Ishikawa (cell line): ENCODE measurements around the gene TBX6.

Experiments
- CEBPB ChIP-seq: IDR thresholded peaks from 2 replicates; pipeline ENCODE4 v1.6.1; 2012
- CREB1 ChIP-seq: IDR thresholded peaks from 2 replicates; pipeline ENCODE4 v1.6.1; 2012; ENCODE audit warnings: low read depth
- EGR1 ChIP-seq: IDR thresholded peaks from 2 replicates; pipeline ENCODE4 v1.6.1; 2012
- EP300 ChIP-seq: IDR thresholded peaks from 2 replicates; pipeline ENCODE4 v1.6.1; 2012; ENCODE audit warnings: borderline replicate concordance
- FOXM1 ChIP-seq: IDR thresholded peaks from 2 replicates; pipeline ENCODE4 v1.6.1; 2012; ENCODE audit warnings: low read depth, borderline replicate concordance
- NFIC ChIP-seq: IDR thresholded peaks from 2 replicates; pipeline ENCODE4 v1.6.1; 2012
- RAD21 ChIP-seq: IDR thresholded peaks from 2 replicates; pipeline ENCODE4 v1.6.1; 2012; ENCODE audit warnings: low read depth
- TAF1 ChIP-seq: IDR thresholded peaks from 2 replicates; pipeline ENCODE4 v1.6.1; 2012; ENCODE audit warnings: low read depth, mild to moderate bottlenecking
- TCF12 ChIP-seq: IDR thresholded peaks from 2 replicates; pipeline ENCODE4 v1.6.1; 2012; ENCODE audit warnings: low read depth
- TEAD4 ChIP-seq: IDR thresholded peaks from 2 replicates; pipeline ENCODE4 v1.6.1; 2012
- YY1 ChIP-seq: IDR thresholded peaks from 2 replicates; pipeline ENCODE4 v1.6.1; 2012; ENCODE audit warnings: low read depth
- ZBTB7A ChIP-seq: IDR thresholded peaks from 2 replicates; pipeline ENCODE4 v1.6.1; 2012; ENCODE audit warnings: low read depth
- TF ChIP-seq, protein P1 (sequence below): IDR thresholded peaks from 2 replicates; pipeline ENCODE4 v1.6.1; 2012
- TF ChIP-seq, protein P2 (sequence below): IDR thresholded peaks from 2 replicates; pipeline ENCODE4 v1.6.1; 2012; ENCODE audit warnings: low read depth, mild to moderate bottlenecking
- TF ChIP-seq, protein P3 (sequence below): IDR thresholded peaks from 2 replicates; pipeline ENCODE4 v1.6.1; 2012

The TBX6 gene

DNA sequence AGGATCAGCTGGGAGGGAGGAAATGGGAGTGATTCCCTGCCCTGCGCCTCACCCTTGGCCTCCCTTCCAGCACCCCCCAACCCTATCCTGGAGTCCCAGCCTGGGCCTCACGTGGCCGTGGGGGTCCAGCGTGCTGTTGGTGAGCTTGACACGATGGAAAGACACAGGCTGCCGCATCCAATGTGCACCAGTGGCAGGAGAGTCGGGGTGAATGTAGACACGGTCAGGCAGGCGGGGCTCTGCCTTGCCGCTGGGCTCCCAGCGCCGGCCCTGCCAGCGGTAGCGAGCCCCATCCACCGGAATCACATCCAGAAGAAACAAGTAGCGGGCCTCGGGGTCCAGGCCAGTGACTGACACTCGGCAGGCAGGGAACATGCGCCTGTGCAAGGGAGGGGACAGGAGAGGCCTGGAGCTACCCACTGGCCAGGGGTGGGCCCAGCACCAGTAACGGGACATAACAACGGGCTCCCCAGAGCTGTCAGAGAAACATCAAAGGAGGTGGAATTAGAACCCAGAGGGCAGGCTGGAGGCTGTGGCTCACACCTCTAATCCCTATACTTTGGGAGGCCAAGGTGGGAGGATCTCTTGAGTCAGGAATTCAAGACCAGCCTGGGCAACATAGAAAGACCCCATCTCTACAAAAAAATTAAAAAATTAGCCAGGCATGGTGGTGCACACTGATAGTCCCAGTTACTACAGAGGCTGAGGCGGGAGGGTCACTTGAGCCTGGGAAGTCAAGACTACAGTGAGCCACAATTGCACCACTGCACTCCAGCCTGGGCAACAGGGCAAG lies 2.7 kb downstream of the TBX6 start:
- no peak for TF ChIP-seq TCF12
- TF ChIP-seq FOXM1, result no peak
- no peak for TF ChIP-seq NFIC
- no peak for TF ChIP-seq TAF1
- no peak for TF ChIP-seq EP300
- no peak for TF ChIP-seq ZBTB7A
- TF ChIP-seq EGR1, result no peak
- TF ChIP-seq RAD21, result no peak
- TF ChIP-seq CREB1, result no peak
- TF ChIP-seq, protein P1, sequence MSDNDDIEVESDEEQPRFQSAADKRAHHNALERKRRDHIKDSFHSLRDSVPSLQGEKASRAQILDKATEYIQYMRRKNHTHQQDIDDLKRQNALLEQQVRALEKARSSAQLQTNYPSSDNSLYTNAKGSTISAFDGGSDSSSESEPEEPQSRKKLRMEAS, result no peak
- TF ChIP-seq, protein P2, sequence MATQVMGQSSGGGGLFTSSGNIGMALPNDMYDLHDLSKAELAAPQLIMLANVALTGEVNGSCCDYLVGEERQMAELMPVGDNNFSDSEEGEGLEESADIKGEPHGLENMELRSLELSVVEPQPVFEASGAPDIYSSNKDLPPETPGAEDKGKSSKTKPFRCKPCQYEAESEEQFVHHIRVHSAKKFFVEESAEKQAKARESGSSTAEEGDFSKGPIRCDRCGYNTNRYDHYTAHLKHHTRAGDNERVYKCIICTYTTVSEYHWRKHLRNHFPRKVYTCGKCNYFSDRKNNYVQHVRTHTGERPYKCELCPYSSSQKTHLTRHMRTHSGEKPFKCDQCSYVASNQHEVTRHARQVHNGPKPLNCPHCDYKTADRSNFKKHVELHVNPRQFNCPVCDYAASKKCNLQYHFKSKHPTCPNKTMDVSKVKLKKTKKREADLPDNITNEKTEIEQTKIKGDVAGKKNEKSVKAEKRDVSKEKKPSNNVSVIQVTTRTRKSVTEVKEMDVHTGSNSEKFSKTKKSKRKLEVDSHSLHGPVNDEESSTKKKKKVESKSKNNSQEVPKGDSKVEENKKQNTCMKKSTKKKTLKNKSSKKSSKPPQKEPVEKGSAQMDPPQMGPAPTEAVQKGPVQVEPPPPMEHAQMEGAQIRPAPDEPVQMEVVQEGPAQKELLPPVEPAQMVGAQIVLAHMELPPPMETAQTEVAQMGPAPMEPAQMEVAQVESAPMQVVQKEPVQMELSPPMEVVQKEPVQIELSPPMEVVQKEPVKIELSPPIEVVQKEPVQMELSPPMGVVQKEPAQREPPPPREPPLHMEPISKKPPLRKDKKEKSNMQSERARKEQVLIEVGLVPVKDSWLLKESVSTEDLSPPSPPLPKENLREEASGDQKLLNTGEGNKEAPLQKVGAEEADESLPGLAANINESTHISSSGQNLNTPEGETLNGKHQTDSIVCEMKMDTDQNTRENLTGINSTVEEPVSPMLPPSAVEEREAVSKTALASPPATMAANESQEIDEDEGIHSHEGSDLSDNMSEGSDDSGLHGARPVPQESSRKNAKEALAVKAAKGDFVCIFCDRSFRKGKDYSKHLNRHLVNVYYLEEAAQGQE, result no peak
- TF ChIP-seq, protein P3, sequence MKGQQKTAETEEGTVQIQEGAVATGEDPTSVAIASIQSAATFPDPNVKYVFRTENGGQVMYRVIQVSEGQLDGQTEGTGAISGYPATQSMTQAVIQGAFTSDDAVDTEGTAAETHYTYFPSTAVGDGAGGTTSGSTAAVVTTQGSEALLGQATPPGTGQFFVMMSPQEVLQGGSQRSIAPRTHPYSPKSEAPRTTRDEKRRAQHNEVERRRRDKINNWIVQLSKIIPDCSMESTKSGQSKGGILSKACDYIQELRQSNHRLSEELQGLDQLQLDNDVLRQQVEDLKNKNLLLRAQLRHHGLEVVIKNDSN, result no peak

DNA sequence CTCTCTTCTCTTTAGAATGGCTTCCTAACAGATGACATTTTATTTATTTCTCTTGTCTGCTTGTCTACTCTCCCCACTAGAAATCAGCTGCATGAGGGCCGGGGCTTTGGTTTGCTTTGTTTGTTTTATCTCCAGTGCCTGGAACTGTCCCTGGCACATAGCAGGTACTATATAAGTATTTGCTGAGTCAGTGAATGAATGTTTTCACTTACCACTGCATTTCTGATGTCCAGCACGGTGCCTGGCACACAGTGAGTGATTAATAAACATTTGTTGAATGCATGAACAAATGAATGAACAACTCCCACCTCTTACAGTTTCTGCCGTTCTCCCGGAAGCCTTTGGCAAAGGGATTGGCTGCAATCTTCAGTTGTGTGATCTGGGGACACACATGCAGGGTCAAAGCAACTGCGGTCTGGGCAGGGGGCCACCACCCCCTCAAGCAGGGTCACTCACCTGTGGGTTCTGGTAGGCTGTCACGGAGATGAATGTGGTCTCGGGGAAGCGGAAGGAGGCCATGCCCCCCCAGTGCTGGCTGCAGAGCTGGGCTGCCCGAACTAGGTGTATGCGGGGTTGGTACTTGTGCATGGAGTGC lies 3.4 kb downstream of the TBX6 start:
- TF ChIP-seq CREB1, result no peak
- no peak for TF ChIP-seq RAD21
- TF ChIP-seq, protein P1, result no peak
- no peak for TF ChIP-seq NFIC
- no peak for TF ChIP-seq TAF1
- no peak for TF ChIP-seq YY1
- TF ChIP-seq, protein P2, result no peak
- no peak for TF ChIP-seq EP300
- no peak for TF ChIP-seq TCF12
- no peak for TF ChIP-seq EGR1
- TF ChIP-seq ZBTB7A, result no peak
- TF ChIP-seq, protein P3, result no peak
- TF ChIP-seq CEBPB, result no peak
- no peak for TF ChIP-seq TEAD4
- TF ChIP-seq FOXM1, result no peak

DNA sequence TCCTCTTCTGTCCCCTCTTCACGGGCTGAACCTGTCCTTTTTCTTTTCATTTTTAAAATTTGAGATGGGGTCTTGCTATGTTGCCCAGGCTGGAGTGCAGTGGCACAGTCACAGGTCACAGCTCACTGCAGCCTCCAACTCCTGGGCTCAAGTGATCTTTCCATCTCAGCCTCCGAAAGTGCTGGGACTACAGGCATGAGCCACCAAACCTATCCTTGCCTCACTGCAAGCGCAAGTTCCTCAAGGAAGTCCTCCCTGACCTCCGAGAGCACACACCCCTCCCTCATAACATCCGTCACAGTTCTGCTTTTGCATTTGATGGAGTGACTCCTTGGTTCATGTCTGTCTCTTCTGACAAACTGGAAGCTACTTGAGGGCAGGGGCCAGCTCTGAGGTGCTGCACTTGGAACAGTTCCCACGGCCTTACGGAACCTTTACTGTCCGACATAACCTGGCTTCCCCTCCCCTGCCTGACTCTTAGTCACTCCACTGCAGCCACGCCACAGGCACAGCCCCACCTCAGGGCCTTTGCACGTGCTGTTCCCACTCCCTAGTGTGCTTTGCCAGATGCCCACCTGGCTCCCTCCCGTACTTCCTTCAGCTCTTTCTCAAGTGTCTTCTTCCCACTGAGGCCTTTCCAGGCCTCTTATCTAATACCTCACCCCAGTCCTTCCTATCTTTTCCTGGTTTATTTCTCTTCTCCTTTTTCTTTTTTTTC lies 4.4 kb downstream of the TBX6 start:
- no peak for TF ChIP-seq EGR1
- no peak for TF ChIP-seq TAF1
- no peak for TF ChIP-seq RAD21
- no peak for TF ChIP-seq EP300
- no peak for TF ChIP-seq TEAD4
- TF ChIP-seq CEBPB, result no peak
- TF ChIP-seq NFIC, result no peak
- TF ChIP-seq, protein P1, result no peak
- no peak for TF ChIP-seq FOXM1
- TF ChIP-seq YY1, result no peak
- TF ChIP-seq, protein P2, result no peak
- TF ChIP-seq ZBTB7A, result no peak
- no peak for TF ChIP-seq CREB1
- no peak for TF ChIP-seq TCF12
- TF ChIP-seq, protein P3, result no peak
